Fibroblast of lung (primary cell): ENCODE measurements around the gene CRIP2. TPM values are rescaled to one million over a fixed set of nuclear protein-coding genes. Genes with fewer than 3 reads are reported as not detected.

Source experiments
- DNase-seq, 2 donors: peaks; one replicate each; pipeline versions ENCODE4 v3.0.0 to v3.0.0-alpha.2; 2010; ENCODE audit warnings: low read depth in 2 of 2
- H2AFZ ChIP-seq: 2 replicates; pipeline ENCODE4 v1.5.1; 2012; ENCODE audit warnings: low read length, control low read depth, inconsistent platforms
- H3K27ac ChIP-seq: 2 replicates; pipeline ENCODE4 v1.5.1; 2011; ENCODE audit warnings: low read length, control low read depth; ENCODE audit not compliant: insufficient read depth
- H3K27me3 ChIP-seq: 2 replicates; pipeline ENCODE4 v1.5.1; 2011; ENCODE audit warnings: mild to moderate bottlenecking, low read length; ENCODE audit not compliant: control insufficient read depth, insufficient read depth
- H3K36me3 ChIP-seq: 2 replicates; pipeline ENCODE4 v1.5.1; 2011; ENCODE audit warnings: low read length; ENCODE audit not compliant: control insufficient read depth, insufficient read depth
- H3K4me1 ChIP-seq: 2 replicates; pipeline ENCODE4 v1.5.1; 2011; ENCODE audit warnings: low read length; ENCODE audit not compliant: control insufficient read depth, insufficient read depth; ENCODE audit errors: extremely low read depth
- H3K4me2 ChIP-seq: 2 replicates; pipeline ENCODE4 v1.5.1; 2011; ENCODE audit warnings: low read length, control low read depth; ENCODE audit not compliant: insufficient read depth; ENCODE audit errors: extremely low read depth
- H3K4me3 ChIP-seq, 4 experiments: fragments of 200-600 bp in 1 of 4; sonication (generic) in 1 of 4; replicated peaks in 1 of 4; 2 replicates each; pipeline ENCODE4 v1.5.1; 2011 to 2016; ENCODE audit warnings: low read length in 4 of 4, low read depth in 3 of 4, mild to moderate bottlenecking in 3 of 4, control low read depth in 2 of 4, inconsistent platforms in 1 of 4, mixed read lengths in 1 of 4; ENCODE audit not compliant: insufficient read depth in 1 of 4; ENCODE audit errors: control extremely low read depth in 1 of 4
- H3K79me2 ChIP-seq: 2 replicates; pipeline ENCODE4 v1.5.1; 2012; ENCODE audit warnings: mild to moderate bottlenecking, low read length, inconsistent platforms; ENCODE audit not compliant: control insufficient read depth, insufficient read depth
- H3K9ac ChIP-seq: 2 replicates; pipeline ENCODE4 v1.5.1; 2011; ENCODE audit warnings: mild to moderate bottlenecking, low read length, control low read depth; ENCODE audit not compliant: insufficient read depth
- H3K9me3 ChIP-seq: 2 replicates; pipeline ENCODE4 v1.5.1; 2012; ENCODE audit warnings: low read depth, low read length; ENCODE audit not compliant: control insufficient read depth, insufficient read depth
- H4K20me1 ChIP-seq: 2 replicates; pipeline ENCODE4 v1.5.1; 2011; ENCODE audit warnings: low read length; ENCODE audit not compliant: control insufficient read depth, insufficient read depth; ENCODE audit errors: extremely low read depth
- CTCF ChIP-seq, 2 donors: IDR thresholded peaks in 1 of 2; conservative IDR thresholded peaks in 1 of 2; 1 replicate in 1 of 2; 2 replicates in 1 of 2; pipeline ENCODE4 v1.5.1; 2011 to 2012; ENCODE audit warnings: low read length in 2 of 2, control low read depth in 1 of 2, inconsistent platforms in 1 of 2, low read depth in 1 of 2, mild to moderate bottlenecking in 1 of 2
- EZH2 ChIP-seq: IDR thresholded peaks from 2 replicates; pipeline ENCODE4 v1.5.1; 2012; ENCODE audit warnings: low read length, control low read depth, mild to moderate bottlenecking; ENCODE audit errors: missing control alignments
- polyA minus RNA-seq: library from RNA; depleted of rRNA, polyadenylated mRNA; stranded (reverse); fragments of >200 nt; gene quantifications from 2 replicates; pipeline ENCODE4 v1.2.3, GENCODE V29; 2011; ENCODE audit warnings: low replicate concordance
- polyA plus RNA-seq, 2 donors: library from polyadenylated mRNA; depleted of rRNA in 1 of 2; stranded (reverse) in 1 of 2; unstranded in 1 of 2; fragments of >200 nt; gene quantifications; 2 replicates each; pipeline ENCODE4 v1.2.1, GENCODE V29; 2011 to 2012; ENCODE audit warnings: missing spikeins in 1 of 2
- total RNA-seq: library from RNA; depleted of rRNA; stranded (reverse); fragments of >200 nt; gene quantifications from 2 replicates; pipeline ENCODE4 v1.2.1, GENCODE V29; 2014

The CRIP2 gene, protein sequence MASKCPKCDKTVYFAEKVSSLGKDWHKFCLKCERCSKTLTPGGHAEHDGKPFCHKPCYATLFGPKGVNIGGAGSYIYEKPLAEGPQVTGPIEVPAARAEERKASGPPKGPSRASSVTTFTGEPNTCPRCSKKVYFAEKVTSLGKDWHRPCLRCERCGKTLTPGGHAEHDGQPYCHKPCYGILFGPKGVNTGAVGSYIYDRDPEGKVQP
- 37.5 and 68.5 TPM in 2 replicates for total RNA-seq
- polyA plus RNA-seq, result 58.9 and 59.8 TPM in 2 replicates
- 121 and 148 TPM in 2 replicates for polyA plus RNA-seq (2012)
- 48.7 and 62.4 TPM in 2 replicates for polyA minus RNA-seq

DNA sequence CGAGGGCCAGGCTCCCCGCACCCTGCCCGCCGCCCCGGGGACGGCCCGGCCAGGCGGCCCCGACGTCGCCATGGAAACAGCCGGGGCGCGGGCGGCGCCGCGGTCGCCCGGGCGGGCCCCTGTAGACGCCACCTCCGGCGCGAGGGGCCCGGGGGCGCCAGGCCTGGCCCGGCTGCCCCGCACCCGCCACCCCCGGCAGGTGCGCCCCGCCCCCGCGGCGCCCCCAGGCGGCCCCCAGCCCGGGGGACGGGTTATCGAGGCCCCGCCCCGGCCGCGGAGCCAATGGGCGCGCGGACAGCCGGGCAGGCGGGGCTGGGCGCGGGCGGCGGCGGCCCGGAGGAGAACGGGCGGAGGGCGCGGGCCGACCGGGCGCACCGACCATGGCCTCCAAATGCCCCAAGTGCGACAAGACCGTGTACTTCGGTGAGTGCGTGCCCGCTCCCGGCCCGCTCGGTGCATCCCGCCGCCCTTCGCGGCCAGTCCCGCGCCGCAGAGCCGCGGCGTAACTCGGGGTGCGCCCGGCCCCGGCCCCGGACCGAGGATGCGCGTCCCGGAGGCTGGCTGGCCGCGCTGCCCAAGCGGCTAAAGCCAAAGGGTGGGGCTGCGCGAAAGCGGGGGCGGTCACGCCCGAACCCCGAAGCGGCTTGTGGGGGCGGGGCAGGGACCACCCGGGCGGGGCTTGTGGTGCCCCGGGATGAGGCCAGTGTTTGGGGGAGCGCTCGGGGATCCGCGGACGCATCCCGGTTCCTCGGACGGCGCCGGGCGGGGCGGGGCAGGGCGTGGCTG lies at the start of gene CRIP2:
CRIP2 (plus strand) TSS at position 339 of the 786 bp plus-strand sequence; CDS start at position 381, 42 bp downstream.
- Histone ChIP-seq H3K9ac (peak within 1 kb of the TSS; percentile 93), H3K36me3 (peaks cover 8% of the 10 kb centered on the region), H3K27ac (peak within 1 kb of the TSS; percentile 87), H3K4me1 (peaks cover 27% of the 10 kb centered on the region), H3K9me3 (no peaks in the 10 kb centered on the region), H3K27me3 (no peaks in the 10 kb centered on the region), H3K79me2 (peaks cover 5% of the 10 kb centered on the region), H3K4me3 (peak within 1 kb of the TSS; percentile 46 to 70 (median 64)), H4K20me1 (no peaks in the 10 kb centered on the region), H2AFZ (peak within 1 kb of the TSS; percentile 62), H3K4me2 (peak within 1 kb of the TSS; percentile 78)
- peak in 1 of 2 donors; percentile 41 for DNase-seq
- TF ChIP-seq EZH2 (no peak), CTCF (conservative IDR thresholded peaks at IDR 0.05 in 1 of 2, IDR thresholded peaks at IDR 0.05 in 1 of 2; ENCODE audit: low read depth in 1 of 2, low read length in 2 of 2) (no peak)

DNA sequence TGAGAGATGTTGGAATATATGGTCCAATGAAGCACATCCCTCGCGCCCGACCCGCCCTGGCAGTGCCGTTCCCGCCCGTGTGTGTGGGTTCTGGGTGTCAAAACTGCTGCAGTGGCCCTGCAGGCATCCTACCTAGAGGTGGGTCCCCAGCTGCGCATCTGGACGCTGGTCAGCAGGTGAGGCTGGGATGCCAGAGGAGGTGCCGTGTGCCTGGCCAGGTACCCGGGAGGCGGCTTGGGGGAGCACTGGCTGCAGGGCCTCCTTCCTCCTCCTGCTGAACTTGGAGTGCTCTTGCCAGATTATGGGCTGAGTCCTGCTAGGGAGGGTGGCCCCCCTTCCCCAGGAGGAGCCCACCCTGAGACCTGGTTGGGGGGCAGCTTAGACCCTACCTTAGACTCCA lies 49.8 kb upstream of the CRIP2 start:
- no peak overlapping the region for H3K27ac ChIP-seq
- H3K4me3 ChIP-seq, result no peak overlapping the region

More for the DNA sequence above, 49.8 kb upstream of the CRIP2 start:
- Histone ChIP-seq H3K9ac (no peak overlapping the region), H3K27me3 (no peaks in the 10 kb centered on the region), H3K4me2 (no peak overlapping the region), H3K9me3 (no peaks in the 10 kb centered on the region), H3K79me2 (peaks cover 75% of the 10 kb centered on the region), H3K36me3 (peaks cover 3% of the 10 kb centered on the region), H4K20me1 (no peaks in the 10 kb centered on the region), H3K4me1 (peaks cover 7% of the 10 kb centered on the region), H2AFZ (no peak overlapping the region)
- no peak for DNase-seq
- TF ChIP-seq CTCF (conservative IDR thresholded peaks at IDR 0.05 in 1 of 2, IDR thresholded peaks at IDR 0.05 in 1 of 2; ENCODE audit: low read depth in 1 of 2, low read length in 2 of 2) (no peak), EZH2 (no peak)
